GM18951 (cell line): Measurements from ENCODE around the gene AQP1.

ENCODE experiments used
- POLR2A ChIP-seq: IDR thresholded peaks from 4 replicates; pipeline ENCODE4 v1.6.1; 2011; ENCODE audit warnings: mild to moderate bottlenecking; ENCODE audit not compliant: insufficient read length, insufficient read depth; ENCODE audit errors: extremely low read depth
- in situ Hi-C: fragments of 300-500 bp; cut with MboI; formaldehyde crosslinking; loops from one replicate; pipeline ENCODE4 v1.12.0; 2022; ENCODE audit warnings: low sequenced_read_pairs, mixed read lengths, inconsistent platforms; ENCODE audit not compliant: unreplicated experiment

Gene AQP1

DNA sequence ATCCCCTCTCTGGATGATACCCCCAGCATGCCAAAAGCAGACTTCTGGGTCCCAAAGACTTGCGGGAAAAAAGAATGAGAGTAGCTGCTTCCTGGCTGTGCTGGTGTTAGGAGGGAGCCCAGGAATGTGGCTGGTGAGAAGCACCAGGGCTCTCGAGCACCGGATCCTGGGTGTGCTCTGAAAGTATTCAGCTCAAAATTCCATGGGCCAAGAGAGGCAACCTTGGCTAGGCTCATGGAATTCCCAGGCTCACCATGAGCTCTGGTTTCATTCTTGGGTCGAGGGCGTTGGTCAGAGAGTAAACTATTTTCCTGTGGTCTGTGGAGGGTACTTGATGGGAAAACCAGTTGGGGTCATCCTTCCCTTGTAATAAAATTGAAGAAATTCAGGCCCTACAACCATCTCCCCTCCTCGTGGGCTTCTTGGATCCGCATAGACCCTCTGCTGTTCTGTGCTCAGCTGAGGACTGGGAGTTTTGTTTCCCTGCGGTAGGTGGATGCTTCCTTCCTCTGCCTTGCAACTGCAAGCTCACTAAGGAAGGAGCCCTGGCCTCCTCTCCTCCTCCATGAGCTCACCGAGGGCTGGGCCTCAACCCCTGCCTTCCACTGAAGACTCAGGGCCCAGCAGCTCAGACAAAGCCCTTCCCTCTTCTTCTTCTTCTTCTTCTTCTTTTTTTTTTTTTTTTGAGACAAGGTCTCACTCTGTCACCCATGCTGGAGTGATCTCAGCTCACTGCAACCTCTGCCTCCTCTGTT lies 34.5 kb upstream of the AQP1 start:
- no peak for TF ChIP-seq POLR2A
- in situ Hi-C loops: no loop called here

DNA sequence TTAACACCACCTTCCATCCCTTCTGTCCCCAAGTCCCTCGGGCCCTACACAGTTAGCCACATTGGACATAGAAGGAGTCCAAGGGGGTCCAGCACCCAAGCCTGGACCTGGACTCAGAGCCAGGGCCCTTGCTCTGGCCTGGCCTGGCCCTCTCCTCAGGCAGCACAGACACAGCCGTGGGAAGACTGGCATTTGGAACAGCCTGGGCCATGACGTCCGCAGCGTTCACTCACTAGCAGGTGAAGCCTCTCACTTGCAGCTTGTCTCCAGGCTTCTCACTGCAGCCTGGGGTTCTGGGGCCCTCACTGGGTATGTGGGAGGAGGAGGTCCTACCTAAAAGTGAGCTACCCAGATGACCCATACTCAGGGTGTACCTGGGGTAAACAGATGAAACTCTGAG lies 33.7 kb upstream of the AQP1 start:
- TF ChIP-seq POLR2A: no peak
- in situ Hi-C loops: no loop called here

DNA sequence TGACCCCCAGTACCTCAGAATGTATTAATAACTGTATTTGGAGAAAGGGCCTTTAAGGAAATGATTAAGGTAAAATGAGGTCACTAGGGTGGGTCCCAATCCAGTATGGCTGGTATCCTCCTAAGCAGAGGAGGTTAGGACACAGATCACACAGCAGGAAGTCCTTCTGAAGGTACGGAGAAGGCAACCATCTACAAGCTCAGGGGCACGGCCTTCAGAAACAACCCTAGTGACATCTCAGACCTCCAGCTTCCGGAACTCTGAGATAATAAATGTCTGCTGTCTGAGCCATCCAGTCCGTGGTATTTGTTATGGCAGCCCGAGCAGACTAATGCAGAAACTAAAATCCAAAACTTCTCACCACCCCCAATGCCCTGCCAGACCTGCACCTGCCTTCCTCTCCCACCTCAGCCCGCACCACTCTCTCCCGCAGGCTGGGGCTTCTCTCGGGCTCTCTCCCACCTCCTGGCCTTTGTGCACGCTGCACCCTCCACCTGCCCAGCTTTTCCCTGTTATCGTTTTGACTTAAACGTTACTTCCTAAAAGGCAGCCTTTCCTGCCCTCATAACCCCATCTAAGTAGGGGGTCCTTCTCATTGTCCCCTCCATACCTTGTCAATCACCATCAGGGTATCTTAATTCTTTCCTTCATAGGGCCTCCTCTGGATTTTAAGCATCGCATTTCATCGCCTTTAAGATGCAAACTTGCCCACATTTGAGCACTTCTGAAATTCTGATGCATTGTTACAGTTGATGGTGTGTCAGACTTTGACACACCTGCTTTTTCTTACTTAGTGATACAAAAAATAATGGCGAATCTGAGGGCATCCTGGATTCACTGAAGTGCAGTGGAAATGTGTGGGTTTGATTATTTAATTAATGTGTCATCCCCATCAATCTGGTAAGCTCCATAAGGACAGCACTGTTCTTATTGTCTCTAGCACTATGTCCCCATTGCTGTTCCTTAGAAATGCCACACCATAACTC lies 32.2 kb upstream of the AQP1 start:
- in situ Hi-C loops: no loop called here

DNA sequence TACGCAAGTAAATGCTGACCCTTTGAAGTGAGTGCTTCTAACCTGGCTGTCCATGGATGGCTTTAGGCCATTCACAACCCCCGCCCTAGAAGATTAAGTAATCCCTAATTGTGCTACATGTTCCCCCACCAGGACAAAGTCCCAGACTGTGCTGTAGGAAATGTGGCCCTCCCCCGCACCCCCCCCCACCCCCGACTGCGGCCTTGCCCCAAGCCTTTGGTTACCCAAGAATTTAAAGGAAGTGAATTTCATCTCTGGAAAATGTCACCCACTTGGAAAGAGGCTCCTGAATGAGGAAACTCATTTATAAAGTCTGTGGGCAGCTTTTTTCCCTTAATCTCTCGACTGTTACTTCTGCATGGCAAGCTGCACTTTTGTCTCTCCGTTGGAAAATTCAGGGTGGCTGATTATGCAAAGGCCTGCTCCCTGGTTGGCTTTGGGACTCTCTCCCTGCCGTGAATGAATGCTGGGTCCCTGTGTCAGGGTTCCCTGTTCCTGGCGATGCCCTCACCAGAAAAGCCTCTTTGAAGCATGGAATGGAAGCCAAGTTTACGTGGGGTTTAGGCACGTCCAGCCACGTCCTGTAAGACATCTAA lies 31.4 kb upstream of the AQP1 start:
- in situ Hi-C loops: no loop called here
- no peak for TF ChIP-seq POLR2A

More for the DNA sequence above, 32.2 kb upstream of the AQP1 start:
- no peak for TF ChIP-seq POLR2A

DNA sequence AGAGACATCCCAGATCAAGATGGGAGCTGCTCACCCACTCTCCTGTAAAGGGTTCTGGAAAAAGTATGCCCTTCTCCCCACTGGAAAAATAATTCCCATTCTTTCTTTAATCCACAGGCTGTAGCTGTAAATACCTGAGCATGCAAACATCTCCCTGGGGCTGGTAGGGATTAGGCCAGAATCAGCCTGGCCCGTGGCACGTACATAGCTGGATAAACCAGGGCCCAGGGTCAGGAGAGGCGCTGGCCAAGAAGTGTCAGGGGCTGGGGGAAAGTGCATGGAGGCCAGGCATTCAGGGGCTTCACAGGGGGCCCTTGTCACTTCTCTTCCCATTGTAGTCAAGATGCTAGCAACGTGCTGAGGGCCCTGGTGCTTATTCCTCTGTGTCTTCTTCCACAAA lies 30.7 kb upstream of the AQP1 start:
- in situ Hi-C loops: no loop called here
- TF ChIP-seq POLR2A: no peak

DNA sequence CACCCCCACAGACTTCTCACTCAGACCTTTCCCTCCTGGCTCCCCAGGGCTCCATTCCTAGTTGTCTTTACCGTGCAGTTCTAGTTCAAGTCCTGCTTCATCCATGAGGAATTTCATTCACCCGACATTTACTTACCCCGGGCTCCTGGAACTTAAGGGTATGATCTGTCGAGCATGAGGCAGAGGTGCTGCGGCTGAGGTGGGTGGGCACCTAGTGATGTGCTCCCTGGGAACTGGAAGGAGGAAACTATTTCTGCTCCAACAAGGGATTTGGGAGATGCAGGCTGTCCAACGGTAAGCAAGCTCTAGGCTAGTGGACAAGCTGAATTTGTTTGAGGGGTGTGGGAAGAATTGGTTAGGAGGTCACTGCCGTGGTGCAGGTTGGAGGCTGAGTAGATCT lies 30.2 kb upstream of the AQP1 start:
- no peak for TF ChIP-seq POLR2A
- in situ Hi-C loops: no loop called here

DNA sequence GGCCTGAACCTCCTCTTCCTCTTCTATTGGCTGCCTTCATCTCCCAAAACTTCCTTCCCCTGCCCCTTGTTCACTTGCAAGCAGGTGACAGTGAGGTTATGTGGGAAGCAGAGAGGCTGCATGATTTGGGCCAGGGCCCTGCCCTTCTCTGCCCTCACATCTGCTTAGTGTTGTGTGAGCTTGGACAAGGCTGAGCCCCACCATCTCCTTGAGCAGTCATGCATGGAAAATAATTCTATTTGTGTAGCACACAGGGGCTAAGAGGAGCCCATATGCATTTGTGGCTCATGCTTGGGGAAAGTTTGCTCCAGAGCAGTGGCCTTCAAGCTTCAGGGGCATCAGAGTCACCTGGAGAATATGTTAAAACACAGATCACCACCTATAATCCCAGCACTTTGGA lies 26.8 kb upstream of the AQP1 start:
- in situ Hi-C loops: no loop called here
- TF ChIP-seq POLR2A: no peak

DNA sequence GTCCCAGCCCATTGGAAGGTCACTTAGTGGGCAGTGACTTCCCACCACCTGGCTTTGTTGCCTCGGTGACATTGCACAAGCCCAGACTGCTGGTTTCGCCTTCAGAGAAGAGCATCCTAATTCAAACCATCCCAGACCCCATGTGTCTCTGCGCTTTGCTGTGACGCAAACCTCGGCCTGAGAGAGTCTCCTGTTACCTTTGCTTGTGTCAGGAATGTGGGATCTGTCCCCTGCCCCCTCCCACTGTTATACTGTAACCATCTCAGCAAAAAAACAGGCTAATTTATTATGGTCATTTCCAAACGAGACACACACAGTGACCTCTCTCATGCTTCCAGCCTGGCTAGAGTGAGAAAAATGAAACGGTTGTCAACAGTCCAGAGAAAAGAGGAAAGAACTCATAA lies 25.0 kb upstream of the AQP1 start:
- in situ Hi-C loops: no loop called here
- no peak for TF ChIP-seq POLR2A

DNA sequence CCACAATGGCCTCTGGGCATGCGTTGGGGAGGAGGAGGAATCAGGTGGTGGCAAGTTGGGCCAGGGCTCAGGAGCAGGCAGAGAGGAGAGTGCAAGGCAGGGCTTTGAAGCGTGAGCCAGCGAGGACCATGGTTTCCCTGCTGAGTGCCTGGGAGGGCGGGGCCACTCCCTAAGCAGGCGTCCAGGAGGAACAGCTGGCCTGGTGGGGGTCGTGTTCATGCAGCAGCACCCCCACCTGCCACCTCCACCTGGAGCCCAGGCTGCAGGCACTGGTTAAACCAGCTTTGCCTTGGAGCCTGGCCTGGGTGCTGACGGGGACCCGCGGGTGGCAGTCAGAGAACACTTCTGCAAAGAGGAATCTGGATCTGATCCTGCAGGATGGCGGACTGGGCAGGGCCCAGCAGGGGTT lies 24.2 kb upstream of the AQP1 start:
- no peak for TF ChIP-seq POLR2A
- in situ Hi-C loops: no loop called here

DNA sequence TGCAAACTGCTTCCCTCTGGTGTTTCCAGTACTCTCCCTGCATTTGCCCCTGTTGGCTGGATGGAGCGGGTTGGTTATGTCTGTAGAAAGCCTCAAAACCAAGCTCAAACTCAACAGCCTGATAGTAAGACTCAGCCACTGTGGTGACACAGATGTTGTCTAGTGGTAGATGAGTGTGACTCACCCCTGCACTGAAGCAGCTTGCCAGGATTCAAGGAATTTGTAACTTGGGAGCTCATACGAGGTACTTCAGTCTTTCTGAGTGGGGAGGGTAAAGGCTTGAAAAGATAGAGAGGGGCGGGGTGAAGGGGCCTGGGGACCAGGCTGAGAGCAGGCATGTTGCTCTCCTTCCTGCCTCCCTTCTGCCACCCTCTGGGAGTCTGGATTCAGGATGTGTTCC lies 22.9 kb upstream of the AQP1 start:
- in situ Hi-C loops: no loop called here
- no peak for TF ChIP-seq POLR2A

DNA sequence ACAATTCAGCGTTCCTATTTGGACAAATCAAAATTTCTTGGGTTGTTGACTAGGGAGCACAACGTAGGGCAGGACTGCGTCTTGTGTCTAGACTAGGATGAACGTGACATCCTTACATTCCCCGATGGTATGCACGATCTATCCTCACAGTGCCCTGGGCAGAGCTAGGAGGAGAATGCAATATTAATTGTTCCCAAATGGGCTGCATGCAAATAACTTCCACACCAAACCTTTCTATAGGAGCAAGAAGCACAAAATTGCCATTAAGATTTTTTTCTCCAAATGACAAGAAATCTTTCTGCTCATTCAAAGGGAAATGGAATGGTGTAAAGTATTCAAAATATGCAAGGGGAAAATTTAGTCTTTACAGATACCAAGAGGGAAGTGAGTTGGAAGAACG lies 21.4 kb upstream of the AQP1 start:
- in situ Hi-C loops: no loop called here
- TF ChIP-seq POLR2A: no peak

DNA sequence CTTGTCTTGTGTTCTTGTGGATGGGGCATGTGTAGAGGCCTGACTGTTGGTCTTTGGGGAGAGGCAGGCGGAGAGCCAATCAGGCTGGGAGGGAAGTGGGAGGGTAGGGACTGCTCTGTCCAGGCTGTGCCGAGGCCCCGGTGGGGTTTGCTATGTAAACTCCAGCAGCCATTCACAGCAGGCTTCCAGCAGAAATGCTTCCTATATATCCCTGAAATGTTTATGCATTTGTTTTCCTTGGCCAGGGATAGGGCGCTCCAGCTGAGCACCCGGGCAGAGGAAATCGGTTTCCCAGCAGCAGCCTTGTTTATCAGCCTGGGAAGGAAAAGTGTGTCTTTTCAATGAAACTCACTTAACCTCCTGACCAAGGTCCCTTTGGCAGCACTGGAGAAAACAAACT lies 18.3 kb upstream of the AQP1 start:
- TF ChIP-seq POLR2A: no peak
- in situ Hi-C loops: no loop called here

DNA sequence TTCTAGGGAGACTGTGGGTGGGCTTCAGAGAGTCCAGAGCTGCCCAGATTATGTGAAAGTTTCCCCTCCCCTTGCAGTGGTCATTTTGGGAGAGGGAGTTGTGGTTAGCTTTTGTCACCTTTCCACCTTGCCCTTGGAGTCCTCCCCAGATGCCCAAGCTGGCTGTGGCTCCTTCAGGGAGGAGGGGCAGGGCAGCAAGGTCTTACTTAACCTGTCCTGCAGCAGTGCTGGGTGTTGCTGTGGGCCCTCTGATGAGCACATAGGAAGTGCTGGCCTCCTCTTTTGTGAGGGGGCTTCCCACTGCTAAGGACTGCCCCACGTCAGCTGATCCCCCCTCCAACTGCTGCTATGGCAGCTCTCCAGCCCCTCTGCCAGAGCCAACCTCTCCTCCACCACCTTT lies 17.6 kb upstream of the AQP1 start:
- no peak for TF ChIP-seq POLR2A
- in situ Hi-C loops: no loop called here
